Breast epithelium (tissue), 4 donors: ENCODE data around the gene TADA2A. TPM values are rescaled to one million over a fixed set of nuclear protein-coding genes. Genes with fewer than 3 reads are reported as not detected.
A peak's percentile ranks its signal among the peaks of the same experiment; 100 is the strongest.

Experiments
- DNase-seq, 2 donors: peaks; one replicate each; pipeline ENCODE4 v3.0.0-alpha.2; 2019; ENCODE audit warnings: low spot score in 2 of 2
- H3K27ac ChIP-seq, 2 donors: fragments of 200-600 bp; sonication (generic) in 1 of 2; one replicate each; pipeline ENCODE4 v1.5.1; 2016 to 2019; ENCODE audit warnings: mild to moderate bottlenecking in 1 of 2
- H3K27me3 ChIP-seq, 2 donors: fragments of 200-600 bp; sonication (generic) in 1 of 2; one replicate each; pipeline versions ENCODE4 v1.5.1 to v1.6.0; 2017 to 2019; ENCODE audit warnings: control low read depth in 1 of 2, mild to moderate bottlenecking in 1 of 2
- H3K36me3 ChIP-seq: fragments of 200-600 bp; one replicate; pipeline ENCODE4 v1.5.1; 2019
- H3K4me1 ChIP-seq, 2 donors: fragments of 200-600 bp; sonication (generic); one replicate each; pipeline ENCODE4 v1.5.1; 2016 to 2019; ENCODE audit warnings: control low read depth in 1 of 2
- H3K4me3 ChIP-seq, 3 donors: fragments of 200-600 bp; sonication (generic); 1 replicate in 2 of 3; 2 replicates in 1 of 3; pipeline ENCODE4 v1.5.1; 2016 to 2019; ENCODE audit warnings: mild to moderate bottlenecking in 3 of 3, moderate library complexity in 2 of 3
- H3K9me3 ChIP-seq, 2 donors: fragments of 200-600 bp; sonication (generic) in 1 of 2; one replicate each; pipeline ENCODE4 v1.5.1; 2016 to 2019; ENCODE audit warnings: control low read depth in 1 of 2
- CTCF ChIP-seq, 3 donors: fragments of 450-650 bp; IDR thresholded peaks; one replicate each; pipeline ENCODE4 v1.5.1; 2016 to 2017; ENCODE audit warnings: antibody characterized with exemption in 3 of 3, mild to moderate bottlenecking in 3 of 3, moderate library complexity in 3 of 3
- POLR2A ChIP-seq: fragments of 450-650 bp; IDR thresholded peaks from one replicate; pipeline ENCODE4 v1.6.1; 2016; ENCODE audit warnings: antibody characterized with exemption, mild to moderate bottlenecking, moderate library complexity
- POLR2AphosphoS5 ChIP-seq, 3 donors: sonication (generic); formaldehyde crosslinking; IDR thresholded peaks; one replicate each; pipeline ENCODE4 v1.6.1; 2017; ENCODE audit warnings: antibody characterized with exemption in 3 of 3
- intact Hi-C: fragments of 100-400 bp; cut with DNase I; formaldehyde crosslinking; loops from one replicate; pipeline ENCODE4 v1.15.1; 2023; ENCODE audit warnings: low total_unique reads
- total RNA-seq, 3 donors: library from RNA; depleted of rRNA; stranded (reverse); fragments of >200 nt; gene quantifications; one replicate each; pipeline ENCODE4 v1.1.0, GENCODE V29; 2016

TADA2A gene
- 10 to 100 TPM; 14.7 to 36.1 (median 26.3) TPM for total RNA-seq

GRCh38 chr17:37406635-37407461 is at the start of gene TADA2A, which contains the start of gene ACACA:
Gene TADA2A (plus strand): TSS chr17:37406886. CDS start chr17:37411366, 4,480 bp downstream.
Gene ACACA (minus strand): TSS chr17:37406836. CDS start chr17:37406299, 537 bp downstream.
- Histone ChIP-seq H3K4me3 (peak within 1 kb of the TSS; percentile 64 to 97 (median 79)), H3K36me3 (no peaks in the 10 kb centered on the region), H3K4me1 (no peaks in the 10 kb centered on the region), H3K27me3 (no peaks in the 10 kb centered on the region), H3K9me3 (no peaks in the 10 kb centered on the region), H3K27ac (peak within 1 kb of the TSS; percentile 93 to 99)
- intact Hi-C loops, result no loop called here
- DNase-seq, result peak; percentile 61 to 72
- TF ChIP-seq CTCF (IDR thresholded peaks at IDR 0.05), result peak in 2 of 3 donors; percentile 28 to 31
- TF ChIP-seq POLR2AphosphoS5 (IDR thresholded peaks at IDR 0.05), result peak; percentile 68 to 71 (median 69)
- TF ChIP-seq POLR2A, result peak; percentile 43

- Histone ChIP-seq H3K4me1 (peaks cover 0 to 5% of the 10 kb centered on the region in 2 donors), H3K9me3 (no peaks in the 10 kb centered on the region), H3K36me3 (no peaks in the 10 kb centered on the region), H3K27me3 (no peaks in the 10 kb centered on the region), H3K4me3 (peak overlapping the region; percentile 57 to 90 (median 82)), H3K27ac (peak overlapping the region; percentile 84 to 91)
- DNase-seq, result peak; percentile 32 to 56
- TF ChIP-seq POLR2A (no peak), CTCF (IDR thresholded peaks at IDR 0.05) (no peak), POLR2AphosphoS5 (IDR thresholded peaks at IDR 0.05) (no peak)
- intact Hi-C loops, result no loop called here
These were observed 48.4 kb upstream of the TADA2A start for GRCh38 chr17:37358098-37358829.

GRCh38 chr17:37358830-37359681 is 47.6 kb upstream of the TADA2A start:
- peak; percentile 77 to 80 for DNase-seq
- H3K36me3 ChIP-seq, result no peaks in the 10 kb centered on the region
- TF ChIP-seq POLR2AphosphoS5 (IDR thresholded peaks at IDR 0.05), result peak in 2 of 3 donors; percentile 14 to 64
- no peak for TF ChIP-seq POLR2A
- peak in 1 of 3 donors; percentile 41 for TF ChIP-seq CTCF (IDR thresholded peaks at IDR 0.05)
- H3K4me3 ChIP-seq, result peak overlapping the region; percentile 57 to 90 (median 82)
- peaks cover 0 to 5% of the 10 kb centered on the region in 2 donors for H3K4me1 ChIP-seq
- intact Hi-C loops, result no loop called here
- no peaks in the 10 kb centered on the region for H3K27me3 ChIP-seq
- peak overlapping the region; percentile 84 to 91 for H3K27ac ChIP-seq
- H3K9me3 ChIP-seq, result no peaks in the 10 kb centered on the region

GRCh38 chr17:37359682-37360188 is 47.0 kb upstream of the TADA2A start:
- Histone ChIP-seq H3K27me3 (no peaks in the 10 kb centered on the region), H3K4me3 (peak overlapping the region; percentile 57 to 90 (median 82)), H3K9me3 (no peaks in the 10 kb centered on the region), H3K27ac (peak overlapping the region; percentile 84 to 91), H3K36me3 (no peaks in the 10 kb centered on the region), H3K4me1 (peaks cover 0 to 5% of the 10 kb centered on the region in 2 donors)
- intact Hi-C loops, result no loop called here
- DNase-seq, result peak in 1 of 2 donors; percentile 25
- TF ChIP-seq POLR2A (no peak), CTCF (IDR thresholded peaks at IDR 0.05) (no peak), POLR2AphosphoS5 (IDR thresholded peaks at IDR 0.05) (no peak)
